Stimulated activated CD8-positive, alpha-beta memory T cell treated with anti-CD3 and anti-CD28 coated beads, Interleukin-2, amount 100 ng/mL, for 48 hours (primary cell): ENCODE data around the gene OR10G6.
"Not testable (repeated sequence)": the region's sequence is repeated elsewhere in the genome, so short reads cannot be mapped to it uniquely, and the experiment has no call there.

Source experiments
- DNase-seq, 2 donors: peaks; one replicate each; pipeline ENCODE4 v3.0.0-alpha.2; 2020; ENCODE audit warnings: low read depth in 2 of 2

The OR10G6 gene

DNA sequence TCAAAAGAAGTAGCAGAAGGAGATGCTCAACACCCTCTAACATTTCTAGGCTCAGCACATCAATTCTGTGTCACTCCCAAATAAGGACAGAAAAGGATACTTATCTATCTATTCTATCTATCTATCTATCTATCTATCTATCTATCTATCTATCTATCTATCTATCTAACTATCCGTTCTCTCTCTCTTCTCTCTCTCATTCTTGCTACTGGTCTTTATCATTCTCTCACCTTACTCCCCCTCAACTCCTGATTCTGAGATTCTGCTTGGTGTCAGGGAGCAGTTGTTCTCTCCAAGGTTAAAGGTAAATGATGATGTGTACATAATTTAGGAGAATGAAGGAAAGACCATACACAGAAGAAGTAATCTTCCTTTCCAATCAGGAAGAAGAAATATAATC, at the start of gene OR10G6:
Gene OR10G6 (minus strand): TSS at position 43 of the 400 bp plus-strand sequence. CDS start 0 bp downstream, at position 43.
- no peak for DNase-seq

GRCh38 chr11:124043420-124043819, 48.5 kb upstream of the OR10G6 start:
- DNase-seq: no peak

GRCh38 chr11:124041254-124041653, 46.3 kb upstream of the OR10G6 start, which contains the start of gene OR10G7:
Gene OR10G7, minus strand, starts transcription at chr11:124041325. Its CDS starts 2,324 bp downstream, at chr11:124039001.
- no peak for DNase-seq

DNA sequence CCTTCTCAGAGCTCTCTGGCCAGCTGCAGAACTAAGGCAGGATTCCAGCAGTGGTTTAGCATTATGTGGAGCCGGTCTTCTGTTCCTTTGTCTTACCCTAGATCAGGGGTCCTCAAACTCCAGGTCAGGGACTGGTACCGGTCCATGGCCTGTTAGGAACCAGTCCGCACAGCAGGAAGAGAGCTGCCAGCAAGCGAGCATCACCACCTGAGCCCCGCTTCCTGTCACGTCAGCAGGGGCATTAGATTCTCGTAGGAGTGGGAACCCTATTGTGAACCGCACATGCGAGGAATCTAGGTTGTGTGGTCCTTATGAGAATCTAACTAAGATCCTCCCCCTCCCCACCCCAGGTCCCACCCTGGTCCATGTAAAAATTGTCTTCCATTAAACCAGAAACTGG, 44.6 kb upstream of the OR10G6 start:
- no peak for DNase-seq

DNA sequence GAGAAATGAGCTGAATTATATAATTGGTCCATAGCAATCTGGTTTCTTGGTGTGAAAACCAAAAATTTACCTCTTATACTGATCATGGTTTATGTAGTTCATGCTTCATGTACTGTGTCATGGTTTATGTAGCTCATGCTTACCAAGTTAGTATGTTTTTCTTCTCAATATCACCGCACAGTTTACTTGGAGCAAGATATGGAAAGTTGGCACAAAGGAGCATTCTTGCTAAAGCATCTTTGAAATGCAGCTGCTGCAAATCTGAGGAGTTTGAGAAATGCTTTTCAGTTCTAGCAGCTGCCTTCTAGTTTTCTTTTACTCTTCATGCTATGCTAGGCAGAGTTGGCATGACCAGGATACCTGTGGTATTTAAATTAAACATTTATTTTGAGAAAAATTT, 41.7 kb upstream of the OR10G6 start:
- DNase-seq: no peak

DNA sequence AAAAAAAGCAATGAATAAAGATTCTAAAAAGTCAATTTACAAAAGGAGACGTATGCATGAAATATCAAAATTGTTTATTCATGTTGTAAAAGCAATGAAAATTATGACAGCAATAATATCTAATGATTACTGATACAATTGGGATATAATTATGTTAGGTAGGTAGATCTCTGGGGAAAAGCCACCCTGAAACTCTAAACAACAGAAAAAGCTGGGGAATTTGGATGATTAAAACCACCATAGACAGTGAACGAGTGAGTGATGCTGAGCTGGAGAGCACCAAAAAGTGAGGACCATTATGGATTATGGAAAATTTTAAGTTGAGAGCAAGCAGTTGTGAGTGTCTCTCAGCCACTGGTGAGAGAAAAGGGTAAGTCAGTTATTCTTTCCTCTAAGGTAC, 31.5 kb upstream of the OR10G6 start, which contains the start of gene OR10G8:
Gene OR10G8 (plus strand): TSS at position 301 of the 400 bp plus-strand sequence. CDS start 2,825 bp downstream, outside the sequence.
- DNase-seq: no peak

- not testable (repeated sequence) for DNase-seq
Measured at GRCh38 chr11:124015837-124016236, 20.9 kb upstream of the OR10G6 start.

- DNase-seq: no peak
Measured at GRCh38 chr11:124012697-124013096, 17.7 kb upstream of the OR10G6 start, which contains the start of gene OR10G4. Gene OR10G4, plus strand, starts transcription at chr11:124012997. Its CDS starts 2,578 bp downstream, at chr11:124015575.

DNA sequence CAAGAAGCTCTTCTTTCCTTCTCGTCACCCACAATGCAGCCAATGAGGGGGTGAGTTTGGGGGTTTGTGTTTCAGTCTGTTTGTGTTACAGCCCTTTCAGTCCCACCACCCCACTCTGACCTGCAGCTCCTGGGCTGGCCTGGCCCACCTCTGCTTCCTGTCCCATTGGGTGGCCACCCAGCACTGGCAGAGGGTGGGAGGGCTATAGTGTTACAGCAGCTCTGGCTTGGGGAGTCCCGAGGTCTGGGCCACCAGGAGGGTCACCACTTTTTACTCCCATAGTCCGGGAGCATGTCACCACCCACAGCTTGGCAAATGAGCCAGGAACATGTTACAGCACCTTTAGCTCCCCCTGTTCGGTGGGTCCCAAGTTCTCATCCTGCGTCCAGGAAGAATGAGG, 15.7 kb downstream of the OR10G6 start:
- no peak for DNase-seq

- no peak for DNase-seq
Measured at GRCh38 chr11:123977731-123978347, 17.1 kb downstream of the OR10G6 start, which contains the start of gene OR10S1. Gene OR10S1, minus strand, starts transcription at chr11:123977781. Its CDS starts 117 bp downstream, at chr11:123977664.

DNA sequence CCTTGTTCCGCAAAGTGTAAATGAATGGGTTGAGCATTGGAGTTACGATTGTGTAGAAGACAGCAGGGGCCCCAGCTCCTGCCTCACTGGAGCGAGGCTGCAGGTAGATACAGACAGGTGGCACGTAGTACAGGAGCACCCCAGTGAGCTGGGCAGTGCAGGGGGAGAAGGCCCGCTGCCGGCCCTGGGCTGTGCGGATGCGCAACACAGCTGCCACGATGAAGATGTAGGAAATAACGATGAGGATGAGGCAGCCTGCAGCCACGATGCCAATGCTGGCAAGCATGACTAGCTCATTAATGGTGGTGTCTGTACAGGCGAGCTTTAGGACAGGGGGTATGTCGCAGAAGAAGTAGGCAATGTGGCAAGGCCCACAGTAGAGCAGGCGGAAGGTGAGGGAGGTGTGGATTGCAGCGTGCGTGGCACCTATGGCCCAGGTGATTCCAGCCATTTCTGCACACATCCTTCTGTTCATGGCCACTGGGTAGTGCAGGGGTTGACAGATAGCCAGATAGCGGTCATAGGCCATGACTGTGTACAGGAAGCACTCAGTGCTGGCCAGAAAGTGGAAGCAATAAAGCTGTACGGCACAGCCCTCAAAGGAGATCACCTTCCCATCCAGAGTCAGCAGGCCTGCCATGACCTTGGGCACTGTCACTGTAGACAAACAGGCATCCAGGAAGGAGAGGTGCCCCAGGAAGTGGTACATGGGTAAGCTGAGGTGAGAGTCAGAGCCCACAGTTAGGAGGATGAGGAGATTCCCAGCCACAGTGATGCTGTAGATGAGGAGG, 18.0 kb downstream of the OR10G6 start:
- DNase-seq: no peak

- no peak for DNase-seq
Measured at GRCh38 chr11:123973816-123974215, 21.1 kb downstream of the OR10G6 start.

DNA sequence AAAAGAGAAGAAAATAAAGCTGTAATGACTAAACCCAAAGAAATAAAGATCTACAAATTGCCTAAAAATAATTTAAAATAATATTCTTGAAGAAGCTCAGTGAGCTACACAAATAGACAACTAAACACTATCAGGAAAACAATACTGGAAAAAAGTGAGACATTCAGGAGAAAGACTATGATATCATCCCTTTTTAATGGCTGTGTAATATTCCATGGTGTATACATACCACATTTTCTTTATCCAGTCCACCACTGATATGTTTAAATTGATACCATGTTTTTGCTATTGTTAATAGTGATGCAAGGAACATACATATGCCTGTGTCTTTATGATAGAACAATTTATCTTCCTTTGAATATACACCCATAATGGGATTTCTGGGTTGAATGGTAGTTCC, 38.2 kb downstream of the OR10G6 start:
- no peak for DNase-seq

DNA sequence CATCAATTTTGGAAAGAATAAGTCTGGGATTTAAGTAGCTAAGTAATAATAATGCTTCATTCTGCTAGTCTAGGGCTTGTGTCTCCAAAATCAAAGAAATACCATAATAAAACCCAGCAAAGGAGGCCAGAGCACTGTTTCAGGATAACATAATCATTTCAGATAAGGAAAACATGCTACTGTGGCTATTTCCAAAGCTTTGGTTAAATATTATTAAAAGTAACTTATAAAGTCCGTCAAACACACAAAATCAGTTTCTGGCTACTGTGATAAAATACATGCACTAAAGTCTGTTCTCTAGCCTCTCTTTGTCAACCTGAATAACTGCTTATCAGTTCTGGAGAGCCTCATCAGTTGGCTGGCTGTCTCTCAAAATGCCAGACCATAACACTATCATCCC, 49.8 kb downstream of the OR10G6 start:
- DNase-seq: no peak
